ENCODE measurements around the gene MARCOL.

GRCh38 chr5:148267962-148268361, 29.6 kb downstream of the MARCOL start:
- TF ChIP-seq, protein P1, sequence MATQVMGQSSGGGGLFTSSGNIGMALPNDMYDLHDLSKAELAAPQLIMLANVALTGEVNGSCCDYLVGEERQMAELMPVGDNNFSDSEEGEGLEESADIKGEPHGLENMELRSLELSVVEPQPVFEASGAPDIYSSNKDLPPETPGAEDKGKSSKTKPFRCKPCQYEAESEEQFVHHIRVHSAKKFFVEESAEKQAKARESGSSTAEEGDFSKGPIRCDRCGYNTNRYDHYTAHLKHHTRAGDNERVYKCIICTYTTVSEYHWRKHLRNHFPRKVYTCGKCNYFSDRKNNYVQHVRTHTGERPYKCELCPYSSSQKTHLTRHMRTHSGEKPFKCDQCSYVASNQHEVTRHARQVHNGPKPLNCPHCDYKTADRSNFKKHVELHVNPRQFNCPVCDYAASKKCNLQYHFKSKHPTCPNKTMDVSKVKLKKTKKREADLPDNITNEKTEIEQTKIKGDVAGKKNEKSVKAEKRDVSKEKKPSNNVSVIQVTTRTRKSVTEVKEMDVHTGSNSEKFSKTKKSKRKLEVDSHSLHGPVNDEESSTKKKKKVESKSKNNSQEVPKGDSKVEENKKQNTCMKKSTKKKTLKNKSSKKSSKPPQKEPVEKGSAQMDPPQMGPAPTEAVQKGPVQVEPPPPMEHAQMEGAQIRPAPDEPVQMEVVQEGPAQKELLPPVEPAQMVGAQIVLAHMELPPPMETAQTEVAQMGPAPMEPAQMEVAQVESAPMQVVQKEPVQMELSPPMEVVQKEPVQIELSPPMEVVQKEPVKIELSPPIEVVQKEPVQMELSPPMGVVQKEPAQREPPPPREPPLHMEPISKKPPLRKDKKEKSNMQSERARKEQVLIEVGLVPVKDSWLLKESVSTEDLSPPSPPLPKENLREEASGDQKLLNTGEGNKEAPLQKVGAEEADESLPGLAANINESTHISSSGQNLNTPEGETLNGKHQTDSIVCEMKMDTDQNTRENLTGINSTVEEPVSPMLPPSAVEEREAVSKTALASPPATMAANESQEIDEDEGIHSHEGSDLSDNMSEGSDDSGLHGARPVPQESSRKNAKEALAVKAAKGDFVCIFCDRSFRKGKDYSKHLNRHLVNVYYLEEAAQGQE (IDR thresholded peaks at IDR 0.05; ENCODE audit: insufficient read depth in 1 of 2, low read depth in 2 of 2, low read length in 2 of 2), result no peak
- TF ChIP-seq SIN3A (IDR thresholded peaks at IDR 0.05; ENCODE audit: borderline replicate concordance, insufficient read depth, low read length), result no peak
- no peak for TF ChIP-seq TAF1 (IDR thresholded peaks at IDR 0.05; ENCODE audit: borderline replicate concordance, insufficient read depth, low read length)

All from PFSK-1 (cell line).